Measurements from ENCODE around the gene PCDHGA4.
"Not testable (repeated sequence)": the region's sequence is repeated elsewhere in the genome, so short reads cannot be mapped to it uniquely, and the experiment has no call there.

PCDHGA4 gene

GRCh38 chr5:141354900-141355469 lies at the start of gene PCDHGA4:
TSS of gene PCDHGA4 (plus strand) at chr5:141355021. CDS start at chr5:141355108, 87 bp downstream.
- TF ChIP-seq CTCF (conservative IDR thresholded peaks at IDR 0.05; ENCODE audit: low read depth), result peak; percentile 31; the same call in 1 of the 2 replicates
- DNase-seq (ENCODE audit: low spot score), result no peak
- CTCF ChIA-PET, result interaction anchor here (0.6 to 2.6 kb wide), 4 partner anchors 11 to 735 kb away, joined by 3 to 8 read pairs (median 4); partner anchors contain the start of gene PCDHGA3
- H3K27ac ChIP-seq, result no peak within 1 kb of the TSS
- POLR2A ChIA-PET (ENCODE audit: low non-redundant PET), result no interaction called here

GRCh38 chr5:141306630-141307029 lies 48.2 kb upstream of the PCDHGA4 start:
- DNase-seq (ENCODE audit: low spot score), result no peak
- POLR2A ChIA-PET (ENCODE audit: low non-redundant PET), result no interaction called here
- H3K27ac ChIP-seq, result no peak overlapping the region
- CTCF ChIA-PET, result interaction anchor here (0.7 kb wide), 1 partner anchor 9 kb away, joined by 3 read pairs; no protein-coding TSS in a partner anchor
- TF ChIP-seq CTCF (conservative IDR thresholded peaks at IDR 0.05; ENCODE audit: low read depth), result no peak

- TF ChIP-seq CTCF (conservative IDR thresholded peaks at IDR 0.05; ENCODE audit: low read depth), result no peak
- no peak overlapping the region for H3K27ac ChIP-seq
- ChIA-PET CTCF (no interaction called here), POLR2A (ENCODE audit: low non-redundant PET) (no interaction called here)
- no peak for DNase-seq (ENCODE audit: low spot score)
These were observed 41.1 kb upstream of the PCDHGA4 start for GRCh38 chr5:141313711-141314110.

- DNase-seq (ENCODE audit: low spot score); POLR2A ChIA-PET (ENCODE audit: low non-redundant PET); H3K27ac ChIP-seq: not testable (repeated sequence)
- CTCF ChIA-PET, result interaction anchor here (0.7 kb wide), 1 partner anchor 57 kb away, joined by 4 read pairs; no protein-coding TSS in a partner anchor
These were observed 37.9 kb upstream of the PCDHGA4 start for GRCh38 chr5:141316963-141317362.

GRCh38 chr5:141319202-141319601 lies 35.6 kb upstream of the PCDHGA4 start:
- no peak for TF ChIP-seq CTCF (conservative IDR thresholded peaks at IDR 0.05; ENCODE audit: low read depth)
- H3K27ac ChIP-seq, result no peak overlapping the region
- POLR2A ChIA-PET (ENCODE audit: low non-redundant PET), result no interaction called here
- no peak for DNase-seq (ENCODE audit: low spot score)
- CTCF ChIA-PET, result interaction anchor here (1.0 to 2.1 kb wide), 3 partner anchors 96 to 239 kb away, joined by 3 to 8 read pairs (median 3); partner anchors contain the start of gene PCDHB14

- ChIA-PET POLR2A (ENCODE audit: low non-redundant PET) (no interaction called here), CTCF (interaction anchor here (0.6 to 2.1 kb wide), 13 partner anchors 10 to 238 kb away, joined by 3 to 8 read pairs (median 3); partner anchors contain the start of genes PCDHB14, PCDHB15, PCDHB9 and PCDHGA3)
- no peak for DNase-seq (ENCODE audit: low spot score)
- no peak for TF ChIP-seq CTCF (conservative IDR thresholded peaks at IDR 0.05; ENCODE audit: low read depth)
- no peak overlapping the region for H3K27ac ChIP-seq
These were observed 35.1 kb upstream of the PCDHGA4 start for GRCh38 chr5:141319699-141320098.
